Central memory CD4-positive, alpha-beta T cell (primary cell): ENCODE results near the gene SARDH.

Experiments
- DNase-seq: peaks from one replicate; pipeline ENCODE4 v3.0.0; 2022

Gene SARDH

DNA sequence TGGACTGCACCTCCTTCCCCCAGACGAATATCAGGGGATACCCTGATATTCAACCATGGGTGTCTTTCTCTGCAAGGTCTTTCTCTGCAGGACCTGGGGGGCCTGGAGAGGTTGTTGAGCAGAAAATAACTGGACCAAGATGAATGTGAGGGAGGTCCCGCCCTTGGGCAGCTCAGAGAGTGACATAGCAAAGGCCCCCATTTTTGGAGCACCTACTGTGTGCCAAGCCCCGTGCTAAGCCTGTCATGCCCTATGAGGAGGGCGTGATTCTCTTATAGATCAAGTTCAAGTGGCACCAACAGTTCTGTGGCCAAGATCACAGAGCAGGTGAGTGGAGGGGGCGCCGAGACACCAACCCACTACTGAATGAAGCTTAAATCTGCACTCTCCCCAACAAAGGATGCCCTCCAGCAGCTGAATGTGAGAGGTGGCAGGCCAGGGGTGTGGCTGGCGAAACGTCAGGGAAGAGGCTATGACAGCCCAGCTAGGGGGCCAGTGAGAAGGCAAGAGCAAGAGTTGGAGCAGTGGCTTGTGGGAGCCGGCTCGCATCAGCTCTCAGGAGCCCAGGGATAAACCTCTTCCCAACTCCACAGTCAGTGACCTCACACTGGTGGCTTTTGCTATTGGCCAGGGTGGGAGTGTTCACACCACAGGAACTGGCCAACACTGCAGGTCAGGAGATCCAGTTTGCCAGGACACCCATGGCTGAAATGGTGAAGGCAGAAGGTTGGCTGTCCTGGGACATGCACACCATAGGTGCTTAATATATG is 5.3 kb downstream of the SARDH start:
- DNase-seq, result no peak

DNA sequence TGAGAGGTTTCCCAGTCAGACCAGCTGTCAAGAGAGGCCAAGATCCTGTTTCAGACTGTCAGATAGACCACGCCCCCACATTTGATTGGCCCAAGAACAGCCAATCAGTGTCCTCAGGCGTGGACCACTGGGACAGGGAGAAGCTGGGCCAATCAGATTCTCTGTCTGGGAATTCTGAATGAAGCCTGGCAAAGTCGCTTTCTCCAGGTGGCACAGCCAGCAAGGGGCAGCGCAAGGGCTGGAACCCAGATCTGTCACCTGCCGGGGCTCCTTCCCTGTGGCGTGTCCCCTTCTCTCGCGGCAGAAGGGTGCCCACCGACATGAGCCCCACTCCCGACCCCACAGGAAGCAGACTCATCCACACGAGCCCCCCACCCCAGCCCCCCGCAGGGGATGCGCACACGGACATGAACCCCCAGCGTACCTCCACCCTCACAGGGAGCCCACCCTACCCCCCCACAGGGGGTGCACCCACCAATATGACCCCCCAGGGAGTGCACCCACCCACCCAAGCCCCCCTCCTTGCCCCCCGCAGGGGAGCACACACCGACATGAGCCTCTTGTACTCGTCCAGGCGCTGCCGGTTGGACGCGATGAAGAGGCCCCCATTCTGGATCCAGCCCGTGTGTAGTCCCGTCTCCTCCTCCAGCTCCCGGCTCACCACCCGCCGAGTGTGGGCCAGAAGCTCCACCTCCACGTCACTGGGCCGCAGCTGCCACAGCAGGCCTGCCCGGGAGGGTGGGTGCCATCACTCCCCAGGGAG is 6.1 kb downstream of the SARDH start:
- DNase-seq, result no peak

DNA sequence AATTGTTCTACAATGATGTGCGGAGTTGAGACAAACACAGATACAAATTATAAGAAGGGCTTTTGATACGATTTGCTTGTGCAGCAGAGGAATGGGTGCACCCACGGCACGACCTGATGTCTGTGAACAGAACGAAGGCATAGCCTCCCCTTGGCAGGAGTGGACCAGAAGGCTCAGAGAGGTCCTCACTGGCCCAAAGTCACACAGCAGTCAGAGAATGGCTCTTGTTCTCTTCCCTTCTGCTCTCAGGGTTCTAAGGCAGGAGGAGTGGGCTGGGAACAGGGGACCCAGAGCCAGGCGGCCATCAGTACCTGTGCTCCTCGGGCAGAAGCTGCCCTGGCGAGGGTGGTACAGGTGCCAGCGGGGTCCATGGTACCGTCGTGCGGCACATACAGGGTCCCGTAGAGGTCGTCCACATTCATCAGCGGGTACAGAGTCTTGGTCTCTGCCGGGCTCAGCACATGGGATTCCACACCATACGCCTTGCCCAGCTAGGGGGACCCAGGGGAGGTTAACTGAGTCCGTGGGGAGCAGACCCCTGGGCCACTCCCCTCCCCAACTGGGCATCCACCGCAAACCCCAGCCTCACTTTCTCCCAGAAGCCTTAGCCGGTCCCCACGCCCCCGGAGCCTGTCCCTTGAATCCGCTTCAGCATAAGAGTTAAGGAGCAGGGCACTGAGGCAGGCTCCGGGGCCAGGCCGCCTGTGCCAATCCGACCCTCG is 7.0 kb downstream of the SARDH start:
- no peak for DNase-seq

DNA sequence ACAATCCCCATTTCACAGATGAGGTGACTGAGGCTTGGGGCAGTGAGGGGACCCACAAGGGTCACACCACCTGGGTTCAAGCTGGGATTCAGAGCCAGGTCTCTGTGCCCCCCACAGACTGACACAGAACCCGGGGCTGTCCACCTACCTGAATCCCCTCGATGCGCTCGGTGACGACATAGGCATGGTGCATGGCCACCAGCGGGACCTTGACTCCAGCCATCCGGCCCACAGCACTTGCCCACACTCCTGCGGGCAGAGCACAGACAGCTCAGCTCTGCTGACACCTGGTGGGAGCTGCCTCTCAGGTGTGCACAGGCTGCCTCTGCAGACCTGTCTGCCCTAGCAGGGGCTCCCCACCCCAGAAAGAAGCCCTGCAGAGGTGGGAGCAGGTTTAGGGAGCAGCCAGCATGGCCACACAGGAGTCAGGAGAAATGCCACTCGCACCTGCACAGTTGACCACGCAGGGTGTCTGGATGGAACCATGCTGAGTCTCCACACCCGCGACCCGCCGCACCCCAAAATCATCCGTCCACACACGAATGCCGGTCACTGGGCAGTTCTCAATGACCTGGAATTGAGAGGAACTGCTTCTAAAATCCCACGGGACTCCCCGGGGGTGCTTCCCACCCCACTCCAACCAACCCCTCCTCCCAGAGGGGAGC is 8.4 kb downstream of the SARDH start:
- DNase-seq, result no peak

DNA sequence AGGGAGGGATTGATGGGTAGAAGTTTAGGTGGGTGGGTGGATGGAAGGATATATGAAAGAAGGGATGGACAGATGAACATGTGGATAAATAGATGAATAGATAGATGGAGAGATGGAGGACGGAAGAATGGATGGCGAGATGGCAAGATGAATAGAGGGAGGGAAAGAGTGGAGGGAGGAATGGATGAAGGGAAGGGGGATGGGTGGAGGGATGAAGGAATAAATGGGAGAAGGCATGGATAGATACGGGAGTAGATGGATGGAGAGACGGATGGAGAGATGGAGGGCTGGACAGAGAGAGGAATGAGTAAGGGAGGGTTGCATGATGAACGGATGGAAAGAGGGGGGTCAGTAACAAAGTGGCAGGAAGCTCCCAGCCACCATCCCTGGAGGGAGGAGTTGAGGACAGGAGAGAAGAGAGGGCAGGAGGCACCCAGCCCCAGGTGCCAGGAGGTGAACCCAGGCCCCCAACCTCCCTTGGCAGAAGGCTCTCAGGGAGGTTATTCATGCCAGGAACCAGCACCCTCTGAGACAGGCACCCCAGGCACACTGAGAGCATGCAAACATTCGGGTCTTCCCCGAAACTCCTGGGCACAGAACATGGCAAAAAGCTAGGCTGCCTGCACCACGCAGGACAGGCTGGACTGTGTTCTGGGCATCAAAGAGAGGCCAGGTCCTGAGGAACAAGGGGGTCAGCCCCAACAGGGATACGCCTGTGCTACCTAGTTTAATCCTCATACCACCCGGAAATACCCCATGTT is 9.1 kb downstream of the SARDH start:
- no peak for DNase-seq

DNA sequence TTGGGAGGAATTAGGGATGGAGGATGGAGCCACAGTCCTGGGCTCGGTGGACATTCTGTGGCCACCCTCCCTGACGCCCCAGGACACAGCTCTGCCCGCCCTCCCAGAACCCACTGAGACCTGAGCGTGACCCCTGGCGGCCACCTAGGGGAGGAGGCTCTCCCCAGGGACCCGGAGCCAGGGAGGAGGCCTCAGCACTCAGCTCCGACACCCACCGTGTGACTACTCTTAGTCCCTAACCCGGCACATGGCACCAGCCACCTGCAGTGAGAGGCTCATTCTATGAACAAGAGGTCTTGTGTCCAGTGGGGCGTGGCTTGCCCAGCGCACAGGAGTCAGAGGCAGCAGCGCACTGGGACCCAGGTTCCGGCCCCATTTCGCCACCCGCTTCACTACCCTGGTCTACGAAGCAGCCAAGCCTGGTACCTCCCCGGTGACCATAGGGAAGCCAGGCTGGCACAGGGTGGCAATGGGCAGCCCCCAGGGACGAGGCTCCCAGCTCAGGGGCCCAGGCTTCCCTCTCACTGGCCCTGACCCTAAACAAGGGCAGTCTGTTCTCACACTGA is 10.2 kb downstream of the SARDH start:
- DNase-seq, result no peak

DNA sequence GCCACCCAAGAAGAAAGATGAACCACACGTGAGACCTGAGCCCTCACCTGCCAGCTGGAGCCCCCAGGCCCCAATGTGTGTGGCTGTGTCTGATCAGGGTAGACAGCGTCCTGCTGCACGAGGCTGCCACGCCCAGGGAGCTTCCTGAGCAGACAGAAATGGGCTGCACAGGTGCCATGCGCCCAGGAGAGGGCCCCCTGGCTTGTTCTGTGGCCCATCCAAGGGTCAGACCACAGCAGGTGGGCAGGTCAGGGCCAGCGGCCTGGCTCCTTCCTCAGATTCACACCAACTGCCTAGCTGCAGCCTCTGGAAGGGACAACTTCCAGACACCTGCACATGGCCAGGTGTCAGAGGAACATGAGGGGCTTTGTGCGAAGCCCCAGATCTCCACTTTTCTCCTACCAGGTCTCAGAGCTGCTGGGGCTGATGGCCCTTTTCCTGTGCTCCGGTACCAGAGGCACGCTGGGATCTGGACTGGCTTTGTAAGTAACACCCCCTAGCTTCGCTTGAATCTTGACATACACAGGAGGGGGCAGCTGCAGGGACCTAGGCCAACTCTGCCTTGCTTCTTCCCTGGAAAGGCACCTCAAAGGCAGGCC is 10.8 kb downstream of the SARDH start:
- DNase-seq, result no peak

DNA sequence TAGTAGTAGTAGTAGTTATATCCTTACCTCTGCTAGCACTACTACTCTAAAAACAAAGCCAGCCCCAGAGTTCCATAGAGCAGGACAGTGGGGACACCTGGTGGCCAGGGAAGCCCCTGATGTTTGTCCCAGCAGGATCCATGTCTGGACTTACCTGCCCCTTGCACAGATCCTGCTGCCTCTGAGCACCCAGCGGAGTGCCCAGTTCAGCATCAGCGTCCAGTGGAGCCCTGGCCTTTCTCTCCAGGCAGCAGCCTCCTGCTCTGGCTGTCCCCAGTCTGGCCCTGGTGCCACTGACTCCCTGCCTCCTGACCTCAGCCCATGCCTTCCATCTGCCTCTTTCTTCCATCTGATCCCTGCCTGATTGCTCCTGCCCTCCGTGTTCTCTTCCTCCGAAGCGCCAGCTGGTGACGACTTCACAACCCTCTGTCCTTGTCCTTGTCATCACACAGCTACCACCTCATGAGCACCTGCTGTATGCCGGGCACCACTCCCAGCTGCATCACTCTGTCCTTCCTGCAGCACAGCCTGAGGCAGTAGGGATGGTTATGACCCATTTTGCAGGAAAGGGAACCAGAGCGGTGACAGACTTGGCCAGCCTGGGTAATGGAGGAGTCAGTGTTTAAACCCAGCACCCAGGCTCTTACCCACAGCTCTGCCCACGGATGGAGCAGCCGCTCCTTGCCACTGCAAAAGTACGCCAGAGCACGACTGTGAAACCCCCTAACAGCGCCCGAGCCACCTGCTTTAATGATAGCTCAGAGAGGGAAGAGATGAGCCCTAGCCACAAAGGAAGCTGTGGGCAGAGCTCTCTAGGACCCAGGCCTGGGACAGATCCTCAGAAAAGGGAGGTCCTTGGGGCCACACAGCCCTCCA is 11.5 kb downstream of the SARDH start:
- DNase-seq, result peak; percentile 48

DNA sequence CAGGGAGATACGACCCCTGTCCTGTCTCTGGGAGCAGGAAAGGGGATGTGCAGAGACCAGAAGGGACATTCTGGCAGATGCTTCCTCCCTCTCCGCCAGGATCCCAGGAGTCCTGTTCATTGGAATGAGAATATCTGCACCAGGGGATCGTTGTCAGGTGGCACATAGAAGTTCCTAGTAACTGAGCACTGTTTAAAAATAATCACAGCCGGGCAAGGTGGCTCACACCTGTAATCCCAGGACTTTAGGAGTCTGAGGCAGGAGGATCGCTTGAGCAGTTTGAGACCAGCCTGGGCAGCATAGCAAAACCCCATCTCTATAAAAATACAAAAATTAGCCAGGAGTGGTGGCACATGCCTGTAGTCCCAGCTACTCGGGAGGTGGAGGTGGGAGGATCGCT is 12.3 kb downstream of the SARDH start:
- no peak for DNase-seq

DNA sequence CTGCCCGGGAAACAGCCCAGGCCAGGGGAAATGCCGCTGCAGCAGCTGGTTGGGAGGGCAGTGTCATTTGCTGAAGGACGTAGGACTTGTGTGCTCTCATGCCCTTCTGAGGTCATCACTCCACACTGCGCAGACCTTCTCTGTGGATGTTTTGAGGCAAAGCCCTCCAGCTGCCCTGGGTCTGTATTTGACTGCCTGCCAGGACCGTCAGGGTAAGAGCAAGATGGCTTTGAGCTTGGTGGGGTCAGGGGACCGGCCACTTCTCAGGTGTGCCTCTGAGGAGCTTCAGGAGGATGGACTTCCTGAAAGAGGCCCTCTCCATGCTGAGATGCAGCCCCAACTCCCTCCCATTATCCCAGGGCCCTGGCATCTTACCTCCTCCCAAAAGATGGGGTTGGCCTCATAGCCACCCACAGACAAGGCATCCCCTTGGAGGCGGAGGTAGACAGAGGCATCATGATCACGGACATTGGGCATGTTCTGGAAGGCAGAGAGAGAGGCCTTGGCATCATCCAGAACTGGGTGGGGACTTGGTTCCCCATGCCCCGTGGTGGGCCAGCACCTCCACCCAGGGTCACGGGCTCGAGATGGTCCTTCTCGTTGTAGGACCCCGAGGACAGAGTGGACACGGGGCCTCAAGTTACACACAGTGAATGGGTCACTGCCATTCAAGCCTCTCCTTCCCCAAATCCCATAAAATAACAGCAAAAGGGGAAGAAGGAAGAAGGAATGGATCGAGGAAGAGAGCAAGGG is 19.4 kb downstream of the SARDH start:
- no peak for DNase-seq

DNA sequence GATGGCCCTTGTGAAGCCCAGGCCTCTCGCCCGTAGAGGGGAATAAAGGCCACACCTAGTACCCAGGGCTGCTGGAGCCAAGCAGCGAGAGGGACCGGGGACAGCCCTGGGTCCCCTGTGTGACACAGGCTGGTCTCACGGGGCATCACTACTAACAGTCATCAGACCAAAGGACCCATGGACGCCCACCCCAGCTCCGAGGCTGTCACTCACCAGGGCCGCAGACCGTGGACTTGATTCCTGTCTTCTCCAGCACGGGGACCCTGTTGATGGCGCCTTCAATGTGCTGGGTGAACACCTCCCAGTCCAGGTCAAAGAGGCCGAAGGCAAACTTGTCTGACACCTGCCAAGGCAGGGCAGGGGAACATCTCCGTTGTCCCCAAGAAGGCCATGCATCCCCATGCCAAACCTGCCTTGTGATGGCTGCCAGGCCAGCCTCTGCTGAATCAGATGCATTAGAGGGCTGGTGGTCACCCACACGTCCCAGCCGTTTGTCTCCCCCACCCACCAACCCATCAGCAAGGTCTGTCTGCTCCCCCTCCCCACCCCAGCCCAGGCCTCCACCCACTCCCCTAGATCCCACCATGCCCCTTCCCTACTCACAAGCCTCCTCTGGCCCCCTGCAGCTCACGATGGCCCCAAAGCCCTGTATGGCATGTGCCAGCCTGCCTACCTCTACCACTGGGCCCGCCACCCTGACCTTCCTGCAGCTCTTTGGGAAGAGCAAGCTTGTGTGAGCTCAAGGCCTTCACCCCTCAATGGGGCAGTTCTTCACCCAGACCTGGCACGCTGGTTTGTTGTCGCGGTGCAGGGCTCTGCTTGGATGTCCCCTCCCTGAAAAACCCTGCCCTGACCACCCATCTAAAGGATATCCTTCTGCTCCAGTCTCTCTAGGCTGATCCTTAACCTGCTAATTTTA is 20.8 kb downstream of the SARDH start:
- DNase-seq, result no peak

DNA sequence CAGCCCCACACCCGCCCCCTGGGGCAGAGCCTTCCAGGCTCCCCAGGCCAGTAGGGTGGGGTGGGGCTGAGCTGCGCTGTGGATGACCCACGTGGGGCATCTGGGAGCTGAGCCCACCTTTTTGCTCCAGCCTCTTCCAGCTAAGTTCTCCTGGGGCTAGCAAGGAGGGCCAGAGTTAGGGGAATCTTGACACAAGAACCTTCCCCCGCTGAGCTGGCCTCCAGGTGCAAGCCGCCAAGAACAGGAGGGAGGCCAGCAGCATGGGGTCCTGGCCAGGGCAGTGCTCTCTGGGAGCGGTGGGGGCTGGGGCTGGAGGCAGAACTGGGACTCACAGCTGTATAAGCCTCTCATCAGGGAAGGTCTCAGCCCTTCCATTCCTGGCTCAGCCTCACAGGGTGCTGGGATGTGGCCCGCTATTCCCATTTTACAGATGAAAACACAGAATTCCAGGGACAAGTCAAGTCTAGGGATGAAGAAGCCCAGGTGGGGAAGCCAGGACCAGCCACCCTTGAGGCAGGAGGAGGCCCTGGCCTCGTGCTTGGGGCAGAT is 21.5 kb downstream of the SARDH start:
- DNase-seq, result no peak

DNA sequence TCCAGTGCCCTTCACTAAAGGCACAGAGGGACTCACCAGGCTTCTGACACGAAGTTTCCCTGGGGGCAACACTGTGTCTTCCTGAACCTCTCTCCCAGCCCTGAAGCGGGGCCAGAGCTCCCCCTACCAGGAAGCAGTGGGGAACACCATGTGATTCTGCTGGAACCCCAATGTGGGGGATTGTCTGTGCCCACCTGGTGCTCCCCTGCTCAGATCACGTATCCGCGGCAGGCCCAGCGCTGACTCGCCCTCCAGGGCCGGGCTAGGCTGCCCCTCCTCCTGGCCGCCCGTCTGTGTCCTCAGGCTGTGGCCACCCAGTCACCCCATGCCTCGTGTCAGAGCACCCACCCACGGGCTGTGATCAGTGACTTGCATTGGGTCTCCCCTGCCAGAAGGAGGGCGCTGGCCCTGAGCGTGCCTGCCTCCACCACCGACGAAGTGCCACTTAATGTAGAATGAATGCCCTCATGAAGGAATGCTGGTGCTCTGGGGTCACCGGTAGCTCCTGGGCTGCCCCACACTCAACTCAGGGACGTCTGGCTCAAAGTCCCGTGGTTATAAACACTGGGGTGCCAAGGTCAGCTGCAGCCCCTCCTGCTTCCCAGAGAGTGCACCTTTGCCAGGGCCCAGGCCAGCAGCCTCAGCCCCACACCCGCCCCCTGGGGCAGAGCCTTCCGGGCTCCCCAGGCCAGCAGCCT is 22.1 kb downstream of the SARDH start:
- DNase-seq, result no peak

DNA sequence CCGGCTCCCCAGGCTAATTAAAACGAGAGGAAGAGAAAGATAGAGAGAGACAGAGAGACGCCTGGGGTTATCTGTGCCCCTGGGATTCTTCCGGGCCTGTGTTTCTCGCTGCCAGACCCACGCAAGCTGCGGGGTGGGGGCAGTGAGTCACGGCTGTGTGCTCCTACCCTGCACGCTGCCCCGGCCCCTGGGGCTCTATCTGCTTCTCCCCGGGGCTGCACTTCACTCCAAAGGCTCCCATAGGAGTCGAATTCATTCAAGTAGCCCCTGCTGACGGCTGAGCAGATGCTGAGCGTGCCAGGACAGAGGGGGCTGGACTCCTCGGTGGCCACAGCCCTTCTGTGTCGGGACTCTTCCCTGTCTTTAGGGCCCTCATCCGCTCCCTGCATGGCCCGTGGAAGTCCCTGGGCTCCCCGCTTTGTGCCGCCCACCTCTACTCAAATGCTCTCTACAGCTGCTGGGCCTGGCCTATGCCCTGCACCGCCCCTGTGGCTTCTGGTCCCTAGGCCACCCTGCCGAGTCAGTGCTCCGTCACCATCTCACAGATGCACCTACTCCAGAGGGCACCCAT is 22.8 kb downstream of the SARDH start:
- DNase-seq, result no peak

DNA sequence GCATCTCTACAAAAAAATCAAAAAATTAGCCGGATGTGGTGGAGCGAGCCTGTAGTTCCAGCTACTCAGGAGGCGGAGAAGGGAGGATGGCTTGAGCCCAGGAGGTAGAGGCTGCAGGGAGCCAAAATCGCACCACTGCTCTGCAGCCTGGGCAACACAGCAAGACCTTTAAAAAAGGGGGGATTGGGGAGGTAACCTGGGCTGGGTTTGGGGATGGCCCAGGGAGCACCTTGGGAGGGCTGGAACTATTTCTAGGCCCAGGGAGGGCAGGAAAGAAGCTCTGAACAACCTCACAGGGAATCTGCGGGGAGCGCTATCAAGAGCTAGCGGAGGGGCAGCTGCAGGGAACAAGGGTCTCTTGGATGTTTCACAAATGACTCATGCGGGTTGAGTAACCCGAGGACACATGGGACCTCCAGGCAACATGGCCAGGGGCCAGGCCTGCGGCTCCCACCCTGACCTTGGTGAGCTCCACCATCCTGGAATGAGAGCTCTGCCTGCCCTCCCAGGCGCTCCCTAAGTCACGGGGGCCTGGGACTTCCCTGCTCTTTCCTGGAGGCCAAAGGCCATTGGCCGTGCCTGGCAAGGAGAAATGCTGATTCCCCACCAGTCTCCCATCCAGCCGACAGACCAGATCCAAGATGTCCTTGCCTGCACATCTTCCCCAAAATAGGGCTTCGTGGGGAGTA is 23.4 kb downstream of the SARDH start:
- DNase-seq, result no peak

DNA sequence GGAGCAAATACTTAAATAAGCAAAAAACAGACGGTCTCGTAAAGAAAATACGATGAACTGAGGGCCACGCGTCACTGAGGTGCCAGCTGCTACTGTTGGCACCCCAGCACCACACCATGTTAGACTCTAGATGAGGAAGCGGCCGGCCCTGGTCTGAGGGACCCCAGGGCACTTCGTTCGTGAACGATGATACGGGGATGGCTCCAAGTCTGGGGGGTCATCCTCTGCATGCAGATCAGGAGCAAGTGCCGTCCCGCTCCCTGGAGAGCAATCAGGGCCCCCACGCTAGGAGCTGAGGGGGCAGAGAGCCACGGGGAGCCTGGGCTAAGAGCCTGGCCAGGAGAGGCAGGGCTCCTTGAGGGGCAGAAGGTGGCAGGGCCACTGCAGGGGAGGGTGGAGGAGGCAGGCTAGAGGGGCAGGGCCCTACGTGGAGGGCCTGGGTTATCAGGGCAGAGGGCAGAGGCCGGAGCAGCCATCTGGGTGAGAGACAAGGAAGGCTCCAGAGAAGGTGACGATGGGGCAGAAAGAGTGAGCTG is 24.1 kb downstream of the SARDH start:
- no peak for DNase-seq
